ENCODE data around the gene RAD51B. TPM values are rescaled to one million over a fixed set of nuclear protein-coding genes. Genes with fewer than 3 reads are reported as not detected.

RAD51B gene
- total RNA-seq, 1 experiment from 2014 or later = 16.7 TPM

DNA sequence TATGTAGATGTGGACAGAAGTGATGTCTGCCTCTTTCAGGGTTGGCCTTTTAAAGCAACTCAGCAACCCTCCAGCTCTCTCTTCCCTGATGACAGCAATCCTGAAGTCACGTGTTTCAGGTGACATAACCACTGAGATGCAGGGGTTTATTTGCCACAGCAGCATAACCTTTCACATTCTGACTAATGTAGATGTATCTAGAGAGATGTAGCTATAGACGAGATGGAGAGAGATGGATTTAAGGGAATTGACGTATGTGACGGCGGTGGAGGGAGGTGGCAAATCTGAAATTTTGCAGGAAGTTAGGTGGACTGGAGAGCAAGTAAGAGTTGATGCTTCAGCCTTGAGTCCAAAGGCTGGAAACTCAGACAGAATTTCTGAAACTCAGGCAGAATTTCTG lies 847.3 kb downstream of the RAD51B start:
- Mint-ChIP-seq H3K4me3 (no peak overlapping the region), H3K27me3 (ENCODE audit: low read depth) (peaks cover 3% of the 10 kb centered on the region), H3K4me1 (peaks cover 10 to 16% of the 10 kb centered on the region in 2 experiments), H3K27ac (no peak overlapping the region), H3K36me3 (ENCODE audit: insufficient read depth in 1 of 3, low read depth in 3 of 3) (no peaks in the 10 kb centered on the region), H3K9me3 (peaks cover 0 to 4% of the 10 kb centered on the region in 2 experiments; a peak in 1 of 5 replicates)
- H4K5ac ChIP-seq (ENCODE audit: insufficient read length, low read depth, low read length) = no peak overlapping the region
- H3T11ph ChIP-seq (ENCODE audit: low read length) = no peak overlapping the region
- no peaks in the 10 kb centered on the region for H3K9me3 ChIP-seq (ENCODE audit: control insufficient read depth, low read depth, low read length)
- WGBS (ENCODE audit: extremely low coverage, insufficient read length, low lambda C conversion rate) = 100% methylated on average over 4 of the region's 5 CpGs
- H2BK120ac ChIP-seq (ENCODE audit: low read depth, low read length, poor library complexity, severe bottlenecking) = no peak overlapping the region
- H4K20me1 ChIP-seq (ENCODE audit: control insufficient read depth, insufficient read depth, insufficient read length) = no peaks in the 10 kb centered on the region
- H3K4me1 ChIP-seq (ENCODE audit: insufficient read depth, low read length) = no peaks in the 10 kb centered on the region; the same call in 1 of the 2 replicates
- TF ChIP-seq, protein P1, sequence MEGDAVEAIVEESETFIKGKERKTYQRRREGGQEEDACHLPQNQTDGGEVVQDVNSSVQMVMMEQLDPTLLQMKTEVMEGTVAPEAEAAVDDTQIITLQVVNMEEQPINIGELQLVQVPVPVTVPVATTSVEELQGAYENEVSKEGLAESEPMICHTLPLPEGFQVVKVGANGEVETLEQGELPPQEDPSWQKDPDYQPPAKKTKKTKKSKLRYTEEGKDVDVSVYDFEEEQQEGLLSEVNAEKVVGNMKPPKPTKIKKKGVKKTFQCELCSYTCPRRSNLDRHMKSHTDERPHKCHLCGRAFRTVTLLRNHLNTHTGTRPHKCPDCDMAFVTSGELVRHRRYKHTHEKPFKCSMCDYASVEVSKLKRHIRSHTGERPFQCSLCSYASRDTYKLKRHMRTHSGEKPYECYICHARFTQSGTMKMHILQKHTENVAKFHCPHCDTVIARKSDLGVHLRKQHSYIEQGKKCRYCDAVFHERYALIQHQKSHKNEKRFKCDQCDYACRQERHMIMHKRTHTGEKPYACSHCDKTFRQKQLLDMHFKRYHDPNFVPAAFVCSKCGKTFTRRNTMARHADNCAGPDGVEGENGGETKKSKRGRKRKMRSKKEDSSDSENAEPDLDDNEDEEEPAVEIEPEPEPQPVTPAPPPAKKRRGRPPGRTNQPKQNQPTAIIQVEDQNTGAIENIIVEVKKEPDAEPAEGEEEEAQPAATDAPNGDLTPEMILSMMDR (conservative IDR thresholded peaks at IDR 0.05) = no peak
- H3K23ac ChIP-seq (ENCODE audit: insufficient read length, low read depth, low read length) = no peak overlapping the region
- no peak overlapping the region for H3K4ac ChIP-seq (ENCODE audit: low read depth, low read length)
- no peak overlapping the region for H2BK20ac ChIP-seq (ENCODE audit: low read depth, low read length, poor library complexity, severe bottlenecking)
- no peak overlapping the region for H3K14ac ChIP-seq (ENCODE audit: insufficient read depth, low read length)
- no peak overlapping the region for H2AK5ac ChIP-seq (ENCODE audit: insufficient read length, low read length)
- no peak overlapping the region for H3K18ac ChIP-seq (ENCODE audit: insufficient read length, low read depth, low read length)
- H2BK5ac ChIP-seq (ENCODE audit: insufficient read length, low read length) = no peak overlapping the region
- no peaks in the 10 kb centered on the region for H3K27me3 ChIP-seq (ENCODE audit: insufficient read depth, low read length)
- no peak overlapping the region for H2AFZ ChIP-seq (ENCODE audit: low read length)
- H3K9ac ChIP-seq (ENCODE audit: extremely low read depth, insufficient read length, low read length) = no peak overlapping the region
- no peak overlapping the region for H4K91ac ChIP-seq (ENCODE audit: insufficient read length, low read depth, low read length)
- no peak overlapping the region for H3K27ac ChIP-seq (ENCODE audit: insufficient read length, low read depth, low read length)
- no peak overlapping the region for H2BK12ac ChIP-seq (ENCODE audit: insufficient read length, low read depth, low read length)
- H3K79me2 ChIP-seq (ENCODE audit: insufficient read depth, low read length) = no peaks in the 10 kb centered on the region
- H4K8ac ChIP-seq (replicated peaks; ENCODE audit: insufficient read length, low read depth, low read length) = no peak overlapping the region
- DNase-seq = no peak
- no peak overlapping the region for H3K4me2 ChIP-seq (ENCODE audit: insufficient read depth, insufficient read length, low read length)
- no peak overlapping the region for H2BK15ac ChIP-seq (ENCODE audit: low read depth, low read length)
- H3K23me2 ChIP-seq (ENCODE audit: insufficient read length, low read depth, low read length, poor library complexity, severe bottlenecking) = no peaks in the 10 kb centered on the region
- H3K79me1 ChIP-seq (ENCODE audit: insufficient read depth, low read depth, low read length, poor library complexity, severe bottlenecking) = no peaks in the 10 kb centered on the region
- no peak overlapping the region for H3K56ac ChIP-seq (ENCODE audit: insufficient read length, low read depth, low read length)
